Measurements from ENCODE around the gene DNM1. TPM values are rescaled to one million over a fixed set of nuclear protein-coding genes. Genes with fewer than 3 reads are reported as not detected.
"Not testable (repeated sequence)": the region's sequence is repeated elsewhere in the genome, so short reads cannot be mapped to it uniquely, and the experiment has no call there.

DNM1 gene
- polyA plus RNA-seq, 3 donors, result 4.5 to 22.8 (median 6.4) TPM

DNA sequence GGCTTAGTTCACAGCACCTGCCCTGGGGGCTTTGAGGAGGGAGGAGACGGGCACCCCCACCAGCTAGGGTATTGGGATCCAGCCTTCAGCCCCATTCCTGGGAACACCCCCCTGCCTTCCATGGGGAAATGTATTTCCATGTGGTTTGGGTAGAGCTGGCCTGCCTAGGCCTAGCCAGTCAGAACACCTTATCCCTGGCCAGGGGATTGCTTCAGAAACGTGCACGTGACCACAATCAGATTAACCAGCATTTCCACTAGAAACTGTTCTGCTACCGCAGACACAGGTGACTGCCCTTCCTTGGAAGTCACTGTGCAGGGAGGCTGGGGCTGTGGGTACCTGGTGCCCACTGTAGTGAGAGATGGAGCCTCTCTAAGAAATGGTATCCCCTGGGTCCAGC, 29.1 kb upstream of the DNM1 start:
- WGBS, 3 donors, result 64 to 91% (median 80%) methylated on average over 4 of the region's 4 CpGs
- no peak overlapping the region for H3K27ac ChIP-seq (ENCODE audit: low read depth, low read length)

DNA sequence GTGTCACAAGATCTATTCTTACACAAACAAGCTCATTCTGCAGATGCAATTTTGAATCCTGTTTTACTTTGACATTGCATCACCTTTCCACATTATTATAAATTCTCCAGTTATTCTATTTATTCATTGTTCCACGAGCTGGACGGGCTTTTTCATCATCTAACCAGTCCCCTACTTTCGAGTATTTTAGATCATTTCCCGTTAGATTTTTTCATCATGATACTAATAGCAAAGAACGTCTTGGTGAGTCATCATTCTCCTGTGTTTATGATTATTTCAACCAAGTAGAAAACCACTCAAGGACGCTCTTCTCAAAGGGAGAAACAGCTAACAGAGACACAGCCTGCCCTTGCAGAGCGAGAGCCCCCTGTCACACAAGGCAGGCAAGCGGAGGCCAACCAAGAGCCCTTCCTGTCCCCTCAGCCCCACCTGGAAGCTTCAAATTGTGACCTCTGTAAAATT, 28.0 kb upstream of the DNM1 start:
- 82 to 89% (median 85%) methylated on average over 8 of the region's 8 CpGs for WGBS, 3 donors
- H3K27ac ChIP-seq (ENCODE audit: low read depth, low read length), result no peak overlapping the region

DNA sequence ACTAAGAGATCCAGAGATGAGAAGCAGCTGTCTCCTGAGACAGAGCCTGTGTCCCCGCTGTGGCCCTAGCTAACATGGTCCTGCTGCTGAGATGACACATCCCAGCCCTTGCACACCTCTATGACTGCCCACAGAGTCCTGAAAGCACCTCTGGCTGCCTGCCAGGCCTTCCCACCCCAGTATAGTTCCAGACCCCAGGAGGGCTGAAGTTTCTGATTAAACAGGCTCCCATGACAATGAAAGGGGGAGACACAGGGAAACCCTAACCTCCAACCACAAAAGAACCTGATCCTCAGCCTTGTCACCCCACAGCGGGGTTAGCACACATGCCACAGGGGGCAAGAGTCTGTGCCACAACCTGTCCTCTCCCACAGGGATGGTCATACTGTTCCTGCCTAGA, 27.5 kb upstream of the DNM1 start:
- WGBS, 3 donors, result 96 to 97% (median 97%) methylated on average over 2 of the region's 2 CpGs
- no peak overlapping the region for H3K27ac ChIP-seq (ENCODE audit: low read depth, low read length)

DNA sequence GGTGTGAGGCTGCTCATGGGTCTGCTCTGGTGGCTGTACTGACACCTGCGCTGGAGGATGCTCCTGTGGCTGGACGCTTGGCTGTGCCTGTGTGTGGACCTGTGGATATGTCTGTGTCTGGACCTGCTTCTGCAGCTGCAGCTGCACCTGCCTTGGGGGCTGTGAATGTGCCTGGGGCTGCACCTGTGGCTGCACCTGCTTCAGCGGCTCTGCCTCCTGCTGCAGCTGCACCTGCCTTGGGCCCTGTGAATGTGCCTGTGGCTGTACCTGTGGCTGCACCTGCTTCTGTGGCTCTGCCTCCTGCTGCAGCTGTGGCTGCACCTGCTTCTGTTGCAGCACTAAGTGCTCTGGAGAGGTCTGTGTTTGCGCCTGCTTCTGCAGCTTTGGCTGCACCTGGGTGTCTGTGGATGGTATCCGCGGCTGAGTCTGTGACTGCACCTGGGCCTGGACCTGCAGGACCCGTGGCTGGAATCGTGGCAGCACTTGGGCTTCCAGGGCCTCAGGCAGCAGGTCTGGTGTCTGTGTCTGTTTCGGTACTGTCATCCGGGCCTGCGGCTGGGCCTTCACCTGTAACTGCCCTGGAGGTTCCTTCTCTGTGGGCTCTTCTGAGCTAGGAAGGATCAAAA, 24.3 kb upstream of the DNM1 start:
- H3K27ac ChIP-seq (ENCODE audit: low read depth, low read length), result no peak overlapping the region
- 97 to 99% (median 98%) methylated on average over 11 of the region's 11 CpGs for WGBS, 3 donors

DNA sequence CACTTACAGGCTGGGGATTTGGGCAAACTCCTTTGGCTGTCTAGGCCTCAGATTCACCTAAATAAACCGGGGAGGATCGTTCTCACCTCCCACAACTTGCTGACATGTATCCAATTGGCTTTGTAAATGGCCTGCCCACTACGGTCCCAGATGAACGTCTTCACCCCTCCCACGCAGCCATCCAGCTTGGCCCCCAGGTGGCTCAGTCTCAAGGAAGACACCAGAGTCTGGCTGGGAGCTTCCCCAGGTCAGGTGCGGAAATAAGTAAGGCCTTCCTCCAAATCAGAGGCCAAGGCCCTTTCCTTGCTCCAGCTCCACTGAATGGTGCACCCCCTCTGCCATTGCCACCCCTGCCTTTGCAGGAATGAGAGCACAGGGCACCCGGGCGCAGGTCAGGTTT, 23.2 kb upstream of the DNM1 start:
- WGBS, 3 donors, result 93 to 97% (median 95%) methylated on average over 8 of the region's 8 CpGs
- H3K27ac ChIP-seq (ENCODE audit: low read depth, low read length), result no peak overlapping the region

DNA sequence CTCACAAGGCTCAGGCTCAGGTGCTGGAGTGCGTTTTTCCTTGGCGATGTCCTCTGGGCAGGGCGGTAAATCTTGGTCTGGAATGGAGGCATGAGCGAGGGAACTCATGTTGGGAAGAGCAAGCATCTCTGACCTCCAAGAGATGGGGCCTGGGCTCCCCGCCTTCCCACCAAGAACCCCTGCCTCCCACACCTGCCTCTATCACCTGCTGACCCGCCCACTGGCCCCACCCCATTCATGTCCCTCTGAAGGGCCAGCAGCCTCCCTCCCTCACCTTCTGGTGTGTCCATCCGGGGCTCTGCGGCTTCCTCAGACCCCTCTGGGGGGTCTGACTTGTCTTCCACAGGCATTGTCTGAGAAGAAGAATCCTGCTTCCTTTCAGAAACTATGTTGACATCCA, 22.7 kb upstream of the DNM1 start:
- 97 to 98% (median 98%) methylated on average over 8 of the region's 8 CpGs for WGBS, 3 donors
- no peak overlapping the region for H3K27ac ChIP-seq (ENCODE audit: low read depth, low read length)

DNA sequence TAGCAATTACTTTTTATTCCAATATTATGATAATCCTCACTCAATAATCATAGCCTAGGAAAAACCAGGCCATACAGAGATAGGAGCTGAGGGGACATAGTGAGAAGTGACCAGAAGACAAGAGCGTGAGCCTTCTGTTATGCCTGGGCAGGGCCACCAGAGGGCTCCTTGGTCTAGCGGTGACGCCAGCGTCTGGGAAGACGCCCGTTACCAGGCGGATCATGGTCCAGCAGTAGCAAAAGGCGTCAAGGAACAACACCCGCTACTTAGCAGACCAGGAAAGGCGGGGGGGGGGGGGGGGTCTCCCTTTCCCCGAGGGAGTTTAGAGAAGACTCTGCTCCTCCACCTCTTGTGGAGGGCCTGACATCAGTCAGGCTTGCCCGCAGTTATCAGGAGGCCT, 21.7 kb upstream of the DNM1 start:
- H3K27ac ChIP-seq (ENCODE audit: low read depth, low read length), result not testable (repeated sequence)

DNA sequence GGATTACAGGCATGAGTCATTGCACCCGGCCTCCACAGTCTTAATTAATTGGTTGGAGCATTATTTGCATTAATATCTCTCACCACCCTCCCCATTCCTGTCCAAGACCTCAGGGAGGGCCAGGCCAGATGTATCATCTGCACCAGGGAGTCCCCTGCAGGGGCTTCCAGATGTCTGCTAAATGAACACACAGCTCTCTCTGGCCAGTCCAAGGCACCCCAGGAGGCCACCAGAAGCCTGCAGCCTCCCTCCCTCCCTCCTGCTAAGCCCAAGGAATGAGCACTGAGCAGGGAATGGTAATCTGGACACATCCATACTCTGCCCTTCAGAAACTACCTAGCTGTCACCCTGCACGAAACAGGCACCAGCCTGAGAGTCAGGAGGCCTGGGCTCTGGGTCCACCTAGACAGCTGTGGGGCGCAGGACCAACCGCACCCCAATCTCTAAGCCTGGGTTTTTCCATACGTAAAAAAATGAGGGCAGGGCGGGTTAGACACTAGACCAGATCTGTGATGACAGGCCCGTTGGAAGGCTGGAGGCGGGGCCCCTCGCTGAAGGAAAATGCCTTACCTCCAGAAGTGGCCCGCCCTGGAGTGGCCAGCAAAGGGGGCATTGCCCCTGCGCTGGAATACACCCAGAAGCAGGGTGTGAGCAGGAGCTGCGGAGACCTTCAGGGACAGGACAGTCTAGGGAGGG, 20.1 kb upstream of the DNM1 start:
- H3K27ac ChIP-seq (ENCODE audit: low read depth, low read length), result no peak overlapping the region
- WGBS, 3 donors, result 91 to 93% (median 92%) methylated on average over 12 of the region's 12 CpGs

More for the DNA sequence above, 21.7 kb upstream of the DNM1 start:
- WGBS, 3 donors, result 33 to 65% (median 44%) methylated on average over 9 to 12 of the region's 12 CpGs

DNA sequence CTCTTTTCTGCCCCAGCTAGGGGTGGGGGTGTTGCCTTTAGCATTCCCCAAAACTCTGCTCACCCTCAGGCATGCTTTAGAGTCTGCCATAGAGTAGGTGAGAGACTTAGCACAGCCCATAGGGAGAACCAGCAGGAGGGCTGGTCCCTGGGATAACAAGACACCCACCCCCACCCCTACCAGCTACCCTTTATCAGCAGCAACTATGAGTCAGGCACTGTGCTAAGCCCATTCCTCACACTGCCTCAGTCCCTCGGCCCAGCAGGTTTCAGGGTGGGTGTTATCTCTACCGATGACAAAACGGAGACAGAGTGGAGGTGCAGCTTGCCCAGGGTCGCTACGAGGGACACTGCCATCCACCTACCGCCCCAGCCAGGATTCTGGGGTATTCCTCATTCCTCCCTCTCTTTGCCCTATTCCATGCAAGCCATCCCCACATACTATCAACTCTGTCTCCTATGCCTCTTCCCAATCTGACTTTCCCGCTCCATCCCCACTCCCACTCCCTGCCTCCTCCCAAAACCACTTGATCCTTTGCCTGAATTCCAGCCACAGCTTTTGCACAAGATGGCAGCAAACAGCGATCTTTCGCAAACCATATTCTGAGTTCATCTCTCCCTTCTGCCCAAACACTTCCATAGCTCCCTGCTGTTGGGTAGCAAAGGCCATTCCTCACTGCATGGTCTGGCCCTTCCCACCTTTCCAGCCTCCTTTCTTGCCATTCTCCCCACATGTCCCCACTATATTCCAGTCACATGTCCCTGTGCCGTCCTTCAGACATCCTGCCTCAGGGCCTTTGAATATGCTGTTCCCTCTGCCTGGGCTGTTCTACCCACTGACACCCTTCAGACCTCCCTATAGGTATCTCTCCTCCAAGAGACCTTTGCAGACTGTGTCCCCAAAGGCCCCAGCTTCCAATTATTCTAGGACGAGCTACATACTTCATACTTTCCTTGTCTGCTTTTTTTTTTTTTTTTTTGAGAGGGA, 16.9 kb upstream of the DNM1 start:
- H3K27ac ChIP-seq (ENCODE audit: low read depth, low read length), result no peak overlapping the region
- 90 to 97% (median 95%) methylated on average over 11 of the region's 11 CpGs for WGBS, 3 donors

DNA sequence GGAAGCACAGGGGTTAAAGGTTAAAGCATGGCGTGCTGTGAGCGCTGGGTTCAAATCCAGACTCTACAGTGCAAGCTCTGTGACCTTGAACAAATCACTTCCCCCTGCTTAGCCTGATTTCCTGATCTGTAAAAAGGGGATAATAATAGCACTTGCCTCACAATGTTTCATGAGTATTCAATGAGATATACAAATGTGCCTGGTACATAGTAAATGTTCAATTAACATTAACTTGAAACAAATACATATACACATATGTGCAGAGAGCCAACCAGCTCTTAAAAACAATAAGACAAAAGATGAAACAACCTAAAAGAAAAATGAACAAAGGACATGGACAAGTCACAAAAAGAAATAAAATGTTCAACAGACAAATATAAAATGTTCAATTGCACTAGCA, 15.8 kb upstream of the DNM1 start:
- H3K27ac ChIP-seq (ENCODE audit: low read depth, low read length), result no peak overlapping the region
- 91 to 99% (median 95%) methylated on average over 2 of the region's 2 CpGs for WGBS, 3 donors

DNA sequence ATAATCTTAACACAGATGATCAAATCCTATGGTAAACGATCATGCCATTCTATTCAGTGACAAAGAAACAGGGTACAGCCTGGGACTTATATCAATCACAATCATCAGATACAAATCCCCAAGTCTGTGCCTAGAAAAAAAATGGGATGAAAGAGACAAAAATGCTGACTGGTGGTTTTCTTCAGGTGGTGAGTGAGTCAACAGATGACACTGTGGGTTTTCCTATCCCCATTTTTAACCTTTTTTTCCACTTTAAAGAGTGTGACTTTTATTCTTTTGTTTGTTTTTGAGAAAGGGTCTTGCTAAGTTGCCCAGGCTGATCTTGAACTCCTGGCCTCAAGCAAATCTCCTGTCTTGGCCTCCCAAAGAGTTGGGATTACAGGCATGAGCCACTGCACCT, 15.0 kb upstream of the DNM1 start:
- H3K27ac ChIP-seq (ENCODE audit: low read depth, low read length), result no peak overlapping the region
- WGBS, 3 donors, result 86 to 88% (median 87%) methylated on average over 1 of the region's 1 CpG

DNA sequence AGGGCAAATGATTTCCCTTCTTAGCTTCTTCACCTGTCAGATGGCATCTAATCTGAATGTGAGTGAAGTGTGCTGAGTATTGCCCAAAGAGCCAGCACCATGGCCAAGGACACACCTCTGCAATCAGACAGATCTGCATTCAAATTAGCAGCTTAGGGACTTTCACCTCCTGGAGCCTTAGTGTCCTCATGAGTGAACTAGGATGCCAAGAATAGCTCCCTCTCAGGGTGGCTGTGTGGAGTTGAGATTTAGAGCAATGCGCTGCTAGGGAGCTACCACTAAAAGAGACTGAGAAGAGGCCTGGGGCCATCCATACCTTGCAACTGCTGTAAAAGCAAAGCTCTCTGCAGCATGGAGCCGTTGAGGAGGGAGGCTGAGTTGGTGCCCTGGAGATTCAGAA, 13.2 kb upstream of the DNM1 start:
- 78 to 100% (median 91%) methylated on average over 2 of the region's 2 CpGs for WGBS, 3 donors
- no peak overlapping the region for H3K27ac ChIP-seq (ENCODE audit: low read depth, low read length)

DNA sequence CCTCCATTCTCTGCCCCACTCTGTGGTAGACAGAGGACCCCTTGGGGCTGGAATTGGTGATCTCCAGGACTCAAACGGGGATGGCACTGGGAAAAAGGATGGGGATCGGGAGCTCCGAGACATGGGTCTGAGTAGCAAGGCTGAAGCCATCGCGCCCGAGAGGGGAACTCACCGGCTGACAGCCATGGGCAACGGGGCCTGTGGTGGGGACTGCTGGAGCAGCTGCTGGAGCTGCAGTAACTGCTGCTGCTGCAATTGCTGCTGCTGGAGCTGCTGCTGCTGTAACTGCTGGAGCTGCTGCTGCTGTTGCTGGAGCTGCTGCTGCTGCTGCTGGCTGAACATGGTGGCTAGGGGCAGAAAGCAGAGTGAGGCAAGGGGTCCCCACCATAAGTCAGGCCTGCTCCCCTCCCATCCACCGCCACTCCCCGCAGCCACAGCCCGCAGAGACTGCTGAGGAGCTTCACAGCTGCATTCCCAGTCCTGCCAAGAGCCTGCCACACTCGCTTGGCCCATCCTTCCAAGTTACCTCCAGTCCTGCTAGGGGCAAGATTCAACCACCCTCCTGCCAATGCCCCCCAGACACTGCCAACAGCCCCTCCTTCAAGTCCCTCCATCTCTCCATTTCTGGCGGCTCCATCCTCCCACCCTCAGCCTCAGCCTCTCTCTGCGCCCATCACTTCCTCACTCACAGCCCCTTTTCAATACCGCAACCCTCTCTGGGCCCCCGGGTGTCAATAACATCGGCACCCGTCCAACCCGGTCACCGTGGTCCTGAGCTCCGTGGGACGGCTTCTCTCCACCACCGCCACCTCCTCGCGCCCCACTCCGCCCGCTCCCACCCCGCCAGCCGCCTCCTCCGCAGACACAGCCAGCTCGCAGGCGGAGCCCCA, 12.4 kb upstream of the DNM1 start:
- WGBS, 3 donors, result 18 to 20% (median 19%) methylated on average over 32 of the region's 32 CpGs
- peak overlapping the region; percentile 76 for H3K27ac ChIP-seq (ENCODE audit: low read depth, low read length)

DNA sequence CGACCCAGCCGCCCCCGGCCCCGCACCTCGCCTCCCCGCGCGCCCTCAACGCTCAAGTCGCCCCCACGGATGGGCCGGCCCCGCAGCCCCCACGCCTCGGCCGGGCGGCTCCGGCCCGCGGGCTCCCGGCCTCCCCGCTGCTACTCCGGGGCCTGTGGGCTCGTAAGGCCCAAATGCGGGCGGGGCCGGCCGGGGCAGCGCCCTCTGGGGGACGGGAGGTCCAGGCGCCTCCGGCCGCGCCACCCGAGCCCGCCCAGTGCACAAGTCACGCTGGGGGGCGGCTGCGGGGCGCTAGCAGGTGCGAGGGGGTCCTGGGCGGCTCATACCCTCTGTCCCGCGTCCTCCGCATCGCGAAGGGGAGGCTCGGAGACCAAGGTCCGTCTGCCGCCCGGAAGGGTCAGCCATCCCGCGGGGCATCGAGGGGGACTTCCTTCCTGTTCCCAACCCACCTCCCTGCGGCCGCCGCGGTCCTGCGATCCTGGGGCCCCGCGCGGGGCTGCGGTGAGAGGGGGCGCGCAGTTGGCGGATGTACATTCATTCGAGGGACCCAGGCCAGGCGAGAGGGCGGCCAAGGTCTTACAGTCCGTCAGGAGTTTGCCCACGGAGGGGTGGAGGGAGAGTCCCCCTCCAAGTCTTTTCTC, 11.7 kb upstream of the DNM1 start, which contains the start of gene CIZ1:
TSS of gene CIZ1 (minus strand) at position 167 of the 641 bp plus-strand sequence. CDS start 715 bp downstream, outside the sequence.
- peak within 1 kb of the TSS; percentile 76 for H3K27ac ChIP-seq (ENCODE audit: low read depth, low read length)
- 0 to 1% (median 1%) methylated on average over 64 to 71 of the region's 71 CpGs for WGBS, 3 donors

DNA sequence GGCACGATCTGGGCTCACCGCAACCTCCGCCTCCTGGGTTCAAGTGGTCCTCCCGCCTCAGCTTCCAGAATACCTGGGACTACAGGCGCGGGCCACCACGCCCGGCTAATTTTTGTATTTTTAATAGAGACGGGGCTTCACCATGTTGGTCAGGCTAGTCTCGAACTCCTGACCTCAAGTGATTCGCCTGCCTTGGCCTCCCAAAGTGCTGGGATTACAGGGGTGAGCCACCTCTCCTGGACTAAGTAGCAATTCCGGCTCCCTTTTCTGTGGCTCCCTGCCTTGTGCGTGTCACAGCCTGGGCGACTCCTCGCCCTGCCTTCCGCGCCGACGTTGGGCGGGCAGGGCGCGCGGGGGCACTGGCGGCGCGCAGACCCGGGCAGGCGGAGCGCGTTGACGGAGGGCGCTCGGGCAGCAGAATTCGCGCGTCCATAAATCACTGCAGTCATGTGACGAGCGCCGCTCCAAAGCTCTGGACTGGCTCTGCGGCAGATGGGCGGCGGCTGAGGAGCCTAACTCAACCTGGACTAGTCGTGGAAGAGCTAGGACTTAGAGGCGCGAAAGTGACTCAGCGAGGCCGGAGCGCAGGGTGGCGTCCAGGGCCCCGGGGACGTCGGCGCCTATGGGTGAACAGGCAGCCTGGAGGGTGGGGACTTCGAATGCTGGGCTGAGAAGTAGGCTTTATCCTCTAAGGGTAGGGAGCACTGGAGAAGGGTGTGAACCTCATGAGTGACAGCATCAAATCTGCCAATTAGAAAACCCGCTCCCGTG, 10.4 kb upstream of the DNM1 start:
- WGBS, 3 donors, result 11 to 17% (median 14%) methylated on average over 56 of the region's 56 CpGs
- H3K27ac ChIP-seq (ENCODE audit: low read depth, low read length), result no peak overlapping the region

DNA sequence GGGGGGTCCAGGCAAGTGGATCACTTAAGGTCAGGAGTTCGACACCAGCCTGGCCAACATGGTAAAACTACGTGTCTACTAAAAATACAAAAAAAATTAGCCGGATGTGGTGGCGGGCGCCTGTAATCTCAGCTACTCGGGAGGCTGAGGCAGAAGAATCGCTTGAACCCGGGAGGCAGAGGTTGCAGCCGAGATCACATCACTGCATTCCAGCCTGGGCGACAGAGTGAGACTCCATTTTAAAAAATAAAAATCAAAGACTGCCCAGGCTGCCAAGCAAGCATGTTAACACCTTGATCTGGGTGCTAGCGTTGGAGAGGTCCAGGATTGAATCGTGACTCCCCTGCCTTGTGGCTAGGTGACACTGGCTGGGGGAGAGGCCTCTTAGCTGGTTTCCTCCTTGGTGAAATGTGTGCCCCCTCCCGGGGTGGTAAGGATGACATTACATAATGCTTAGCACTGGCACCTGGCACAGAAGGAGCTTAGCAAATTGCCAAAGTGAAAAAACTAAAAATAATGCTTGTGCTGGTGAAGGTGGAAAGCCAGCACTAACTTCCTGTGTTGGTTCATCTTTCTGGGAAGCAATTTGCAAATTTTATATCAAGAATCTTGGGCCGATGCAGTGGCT, 9.6 kb upstream of the DNM1 start:
- H3K27ac ChIP-seq (ENCODE audit: low read depth, low read length), result no peak overlapping the region
- WGBS, 3 donors, result 81 to 85% (median 82%) methylated on average over 14 of the region's 14 CpGs
